ENCODE data around the gene WBP1L. TPM values are rescaled to one million over a fixed set of nuclear protein-coding genes. Genes with fewer than 3 reads are reported as not detected.

Gene WBP1L
- total RNA-seq, 2 donors from 2014 or later: 123 to 268 TPM

- no peak for DNase-seq (ENCODE audit: low spot score)
- no peaks in the 10 kb centered on the region for H3K4me1 ChIP-seq (ENCODE audit: control insufficient read depth in 1 of 2, low read depth in 2 of 2)
- no peak for TF ChIP-seq CTCF (IDR thresholded peaks at IDR 0.05)
- no peak overlapping the region for H3K27ac ChIP-seq
- H3K9me3 ChIP-seq: no peaks in the 10 kb centered on the region
- no peaks in the 10 kb centered on the region for H3K27me3 ChIP-seq (replicated peaks; ENCODE audit: insufficient read depth)
- ATAC-seq (ENCODE audit: insufficient number of reproducible peaks, low FRiP score, low read depth): no peak
- H3K36me3 ChIP-seq: no peaks in the 10 kb centered on the region
- no peak overlapping the region for H3K4me3 ChIP-seq
These were observed 22.9 kb upstream of the WBP1L start for GRCh38 chr10:102720775-102721301.

GRCh38 chr10:102721954-102722353 lies 21.8 kb upstream of the WBP1L start:
- DNase-seq (ENCODE audit: low spot score): no peak
- Histone ChIP-seq H3K9me3 (no peaks in the 10 kb centered on the region), H3K4me1 (ENCODE audit: control insufficient read depth in 1 of 2, low read depth in 2 of 2) (no peaks in the 10 kb centered on the region), H3K4me3 (no peak overlapping the region), H3K27me3 (replicated peaks; ENCODE audit: insufficient read depth) (no peaks in the 10 kb centered on the region), H3K36me3 (no peaks in the 10 kb centered on the region), H3K27ac (no peak overlapping the region)
- no peak for ATAC-seq (ENCODE audit: insufficient number of reproducible peaks, low FRiP score, low read depth)
- TF ChIP-seq CTCF (IDR thresholded peaks at IDR 0.05): no peak

DNA sequence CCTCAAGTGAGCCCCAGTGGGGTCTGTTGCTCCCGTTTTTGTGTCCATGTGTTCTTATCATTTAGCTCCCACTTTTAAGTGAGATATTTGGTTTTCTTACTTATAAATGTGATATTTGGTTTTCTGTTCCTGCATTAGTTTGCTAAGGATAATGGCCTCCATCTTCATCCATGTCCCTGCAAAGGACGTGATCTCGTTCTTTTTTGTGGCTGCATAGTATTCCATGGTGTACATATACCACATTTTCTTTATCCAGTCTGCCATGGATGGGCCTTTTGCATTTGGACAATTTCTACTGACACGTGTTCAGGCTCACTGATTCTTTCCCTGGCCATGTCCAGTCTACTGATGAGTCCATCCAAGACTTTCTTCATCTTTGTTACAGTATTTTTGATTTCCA lies 19.8 kb upstream of the WBP1L start:
- DNase-seq (ENCODE audit: low spot score): no peak
- H3K4me1 ChIP-seq (ENCODE audit: control insufficient read depth in 1 of 2, low read depth in 2 of 2): no peaks in the 10 kb centered on the region

DNA sequence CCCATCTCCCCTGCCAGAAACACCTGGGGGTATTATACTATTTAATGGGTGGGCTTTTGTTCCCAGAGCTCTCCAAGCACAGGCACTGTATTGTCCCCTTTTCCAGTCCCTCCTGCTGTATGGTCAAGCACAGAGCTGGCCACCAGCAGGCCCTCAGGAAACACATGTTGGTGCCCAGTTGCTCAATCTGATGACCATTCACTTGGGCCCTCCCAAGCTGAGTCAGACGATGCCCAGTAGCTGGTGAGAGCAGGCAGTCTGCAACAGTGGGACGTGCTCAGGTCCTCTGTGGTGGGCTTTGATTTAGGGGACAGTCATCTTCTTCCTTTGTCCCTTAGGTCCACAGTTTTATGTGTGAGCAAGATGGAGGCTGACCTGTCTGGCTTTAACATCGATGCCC lies 17.5 kb upstream of the WBP1L start:
- TF ChIP-seq CTCF (IDR thresholded peaks at IDR 0.05): no peak
- Histone ChIP-seq H3K4me1 (ENCODE audit: control insufficient read depth in 1 of 2, low read depth in 2 of 2) (no peaks in the 10 kb centered on the region), H3K36me3 (no peaks in the 10 kb centered on the region), H3K27me3 (replicated peaks; ENCODE audit: insufficient read depth) (no peaks in the 10 kb centered on the region), H3K4me3 (no peak overlapping the region), H3K27ac (no peak overlapping the region), H3K9me3 (no peaks in the 10 kb centered on the region)
- no peak for DNase-seq (ENCODE audit: low spot score)
- no peak for ATAC-seq (ENCODE audit: insufficient number of reproducible peaks, low FRiP score, low read depth)

More for the DNA sequence above, 19.8 kb upstream of the WBP1L start:
- Histone ChIP-seq H3K36me3 (no peaks in the 10 kb centered on the region), H3K9me3 (no peaks in the 10 kb centered on the region), H3K4me3 (no peak overlapping the region), H3K27me3 (replicated peaks; ENCODE audit: insufficient read depth) (no peaks in the 10 kb centered on the region), H3K27ac (no peak overlapping the region)
- no peak for TF ChIP-seq CTCF (IDR thresholded peaks at IDR 0.05)
- no peak for ATAC-seq (ENCODE audit: insufficient number of reproducible peaks, low FRiP score, low read depth)

- DNase-seq (ENCODE audit: low spot score) (no peak), ATAC-seq (ENCODE audit: insufficient number of reproducible peaks, low FRiP score, low read depth) (no peak)
- Histone ChIP-seq H3K4me3 (no peak overlapping the region), H3K36me3 (no peaks in the 10 kb centered on the region), H3K4me1 (ENCODE audit: control insufficient read depth in 1 of 2, low read depth in 2 of 2) (no peaks in the 10 kb centered on the region), H3K27ac (no peak overlapping the region), H3K27me3 (replicated peaks; ENCODE audit: insufficient read depth) (no peaks in the 10 kb centered on the region), H3K9me3 (no peaks in the 10 kb centered on the region)
- no peak for TF ChIP-seq CTCF (IDR thresholded peaks at IDR 0.05)
These were observed 16.5 kb upstream of the WBP1L start for GRCh38 chr10:102727037-102727818.

Measured in thoracic aorta (tissue), 2 donors.